Ishikawa (cell line): ENCODE data around the gene REP15.

Source experiments
- CEBPB ChIP-seq: IDR thresholded peaks from 2 replicates; pipeline ENCODE4 v1.6.1; 2012
- EGR1 ChIP-seq: IDR thresholded peaks from 2 replicates; pipeline ENCODE4 v1.6.1; 2012
- EP300 ChIP-seq: IDR thresholded peaks from 2 replicates; pipeline ENCODE4 v1.6.1; 2012; ENCODE audit warnings: borderline replicate concordance
- FOXM1 ChIP-seq: IDR thresholded peaks from 2 replicates; pipeline ENCODE4 v1.6.1; 2012; ENCODE audit warnings: low read depth, borderline replicate concordance
- MAX ChIP-seq: IDR thresholded peaks from 2 replicates; pipeline ENCODE4 v1.6.1; 2012
- RAD21 ChIP-seq: IDR thresholded peaks from 2 replicates; pipeline ENCODE4 v1.6.1; 2012; ENCODE audit warnings: low read depth
- REST ChIP-seq: IDR thresholded peaks from 2 replicates; pipeline ENCODE4 v1.6.1; 2012; ENCODE audit warnings: low read depth, mild to moderate bottlenecking
- TAF1 ChIP-seq: IDR thresholded peaks from 2 replicates; pipeline ENCODE4 v1.6.1; 2012; ENCODE audit warnings: low read depth, mild to moderate bottlenecking
- TCF12 ChIP-seq: IDR thresholded peaks from 2 replicates; pipeline ENCODE4 v1.6.1; 2012; ENCODE audit warnings: low read depth
- TEAD4 ChIP-seq: IDR thresholded peaks from 2 replicates; pipeline ENCODE4 v1.6.1; 2012
- YY1 ChIP-seq: IDR thresholded peaks from 2 replicates; pipeline ENCODE4 v1.6.1; 2012; ENCODE audit warnings: low read depth
- ZBTB7A ChIP-seq: IDR thresholded peaks from 2 replicates; pipeline ENCODE4 v1.6.1; 2012; ENCODE audit warnings: low read depth
- TF ChIP-seq, protein P1 (sequence below): IDR thresholded peaks from 2 replicates; pipeline ENCODE4 v1.6.1; 2012

- no peak for TF ChIP-seq EGR1
- no peak for TF ChIP-seq EP300
- no peak for TF ChIP-seq YY1
- no peak for TF ChIP-seq FOXM1
- TF ChIP-seq CEBPB: no peak
- TF ChIP-seq TEAD4: no peak
- no peak for TF ChIP-seq TAF1
- no peak for TF ChIP-seq REST
- TF ChIP-seq ZBTB7A: no peak
- no peak for TF ChIP-seq RAD21
- TF ChIP-seq TCF12: no peak
- TF ChIP-seq MAX: no peak
- TF ChIP-seq, protein P1, sequence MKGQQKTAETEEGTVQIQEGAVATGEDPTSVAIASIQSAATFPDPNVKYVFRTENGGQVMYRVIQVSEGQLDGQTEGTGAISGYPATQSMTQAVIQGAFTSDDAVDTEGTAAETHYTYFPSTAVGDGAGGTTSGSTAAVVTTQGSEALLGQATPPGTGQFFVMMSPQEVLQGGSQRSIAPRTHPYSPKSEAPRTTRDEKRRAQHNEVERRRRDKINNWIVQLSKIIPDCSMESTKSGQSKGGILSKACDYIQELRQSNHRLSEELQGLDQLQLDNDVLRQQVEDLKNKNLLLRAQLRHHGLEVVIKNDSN: no peak
Observed at GRCh38 chr12:27695556-27696292, 523 bp upstream of the REP15 start.
